ENCODE measurements around the gene MYBPC2. TPM values are rescaled to one million over a fixed set of nuclear protein-coding genes. Genes with fewer than 3 reads are reported as not detected.

MYBPC2 gene
- total RNA-seq, 1 experiment from 2014 or later = not detected

GRCh38 chr19:50493171-50493570 lies 60.5 kb downstream of the MYBPC2 start:
- no peak for DNase-seq (ENCODE audit: unreplicated experiment)
- TF ChIP-seq, protein P1, sequence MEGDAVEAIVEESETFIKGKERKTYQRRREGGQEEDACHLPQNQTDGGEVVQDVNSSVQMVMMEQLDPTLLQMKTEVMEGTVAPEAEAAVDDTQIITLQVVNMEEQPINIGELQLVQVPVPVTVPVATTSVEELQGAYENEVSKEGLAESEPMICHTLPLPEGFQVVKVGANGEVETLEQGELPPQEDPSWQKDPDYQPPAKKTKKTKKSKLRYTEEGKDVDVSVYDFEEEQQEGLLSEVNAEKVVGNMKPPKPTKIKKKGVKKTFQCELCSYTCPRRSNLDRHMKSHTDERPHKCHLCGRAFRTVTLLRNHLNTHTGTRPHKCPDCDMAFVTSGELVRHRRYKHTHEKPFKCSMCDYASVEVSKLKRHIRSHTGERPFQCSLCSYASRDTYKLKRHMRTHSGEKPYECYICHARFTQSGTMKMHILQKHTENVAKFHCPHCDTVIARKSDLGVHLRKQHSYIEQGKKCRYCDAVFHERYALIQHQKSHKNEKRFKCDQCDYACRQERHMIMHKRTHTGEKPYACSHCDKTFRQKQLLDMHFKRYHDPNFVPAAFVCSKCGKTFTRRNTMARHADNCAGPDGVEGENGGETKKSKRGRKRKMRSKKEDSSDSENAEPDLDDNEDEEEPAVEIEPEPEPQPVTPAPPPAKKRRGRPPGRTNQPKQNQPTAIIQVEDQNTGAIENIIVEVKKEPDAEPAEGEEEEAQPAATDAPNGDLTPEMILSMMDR (IDR thresholded peaks at IDR 0.05; ENCODE audit: unreplicated experiment) = no peak
- intact Hi-C loops (cut with micrococcal nuclease) = no loop called here
- ChIA-PET CTCF (interaction anchor here (0.6 kb wide), 1 partner anchor 16 kb away, joined by 3 read pairs; no protein-coding TSS in a partner anchor), POLR2A (no interaction called here)
- Mint-ChIP-seq H3K4me1 (ENCODE audit: insufficient read depth, unreplicated experiment) (peaks cover 7% of the 10 kb centered on the region), H3K9me3 (ENCODE audit: unreplicated experiment) (peaks cover 26% of the 10 kb centered on the region), H3K36me3 (ENCODE audit: insufficient read depth, unreplicated experiment) (peaks cover 11% of the 10 kb centered on the region), H3K27ac (ENCODE audit: low read depth, unreplicated experiment) (no peak overlapping the region), H3K27me3 (ENCODE audit: insufficient read depth, unreplicated experiment) (peaks cover 37% of the 10 kb centered on the region), H3K4me3 (ENCODE audit: unreplicated experiment) (no peak overlapping the region)
- no TSS peak for BruUV-seq (replicated peaks)

DNA sequence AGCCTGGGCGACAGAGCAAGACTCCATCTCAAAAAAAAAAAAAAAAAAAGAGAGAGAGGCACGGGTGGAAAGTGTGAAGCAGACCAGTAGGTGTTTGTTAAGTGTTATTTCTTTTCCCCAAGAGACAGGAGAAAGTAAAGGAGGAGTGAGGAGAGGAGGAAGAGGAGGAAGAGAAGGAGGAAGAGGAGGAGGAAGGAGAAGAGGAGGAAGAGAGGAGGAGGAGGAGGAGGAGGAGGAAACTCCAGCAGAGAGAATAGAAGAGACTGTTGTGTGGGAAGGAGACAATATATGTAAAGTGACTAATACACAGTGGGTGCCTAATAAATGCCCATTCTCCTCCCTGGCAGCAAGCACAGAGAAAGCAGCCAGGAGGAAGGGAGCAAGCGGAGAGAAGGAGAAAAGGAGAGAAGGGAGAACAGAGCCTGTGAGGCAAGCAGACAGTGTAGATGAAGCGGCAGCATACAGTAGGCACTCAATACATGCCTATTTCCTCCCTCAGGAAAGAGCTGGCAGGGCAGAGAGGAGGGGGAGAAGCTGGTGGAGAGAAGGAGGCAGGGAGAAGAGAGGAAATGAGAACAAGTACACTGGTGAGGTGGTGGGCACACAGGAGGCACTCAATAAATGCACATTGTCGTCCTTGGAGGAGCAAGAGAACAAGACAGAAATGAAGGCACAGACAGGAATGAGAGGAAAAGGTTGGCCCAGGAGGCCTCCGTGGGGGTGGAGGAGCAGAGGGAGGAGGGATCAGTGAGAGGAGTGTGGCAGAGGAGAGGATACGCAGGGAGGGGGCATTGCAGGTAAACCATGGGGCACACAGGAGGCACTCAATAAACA lies 61.7 kb downstream of the MYBPC2 start:
- ChIA-PET CTCF (no interaction called here), POLR2A (no interaction called here)
- Mint-ChIP-seq H3K4me1 (ENCODE audit: insufficient read depth, unreplicated experiment) (peaks cover 7% of the 10 kb centered on the region), H3K36me3 (ENCODE audit: insufficient read depth, unreplicated experiment) (peaks cover 11% of the 10 kb centered on the region), H3K4me3 (ENCODE audit: unreplicated experiment) (no peak overlapping the region), H3K27me3 (ENCODE audit: insufficient read depth, unreplicated experiment) (peaks cover 37% of the 10 kb centered on the region), H3K27ac (ENCODE audit: low read depth, unreplicated experiment) (no peak overlapping the region), H3K9me3 (ENCODE audit: unreplicated experiment) (peaks cover 20% of the 10 kb centered on the region)
- TF ChIP-seq, protein P1 (IDR thresholded peaks at IDR 0.05; ENCODE audit: unreplicated experiment) = no peak
- intact Hi-C loops (cut with micrococcal nuclease) = no loop called here
- no peak for DNase-seq (ENCODE audit: unreplicated experiment)
- no TSS peak for BruUV-seq (replicated peaks)

- CTCF ChIA-PET = interaction anchor here (0.8 kb wide), 1 partner anchor 288 kb away, joined by 5 read pairs; no protein-coding TSS in a partner anchor
- H3K36me3 Mint-ChIP-seq (ENCODE audit: insufficient read depth, unreplicated experiment) = peaks cover 11% of the 10 kb centered on the region
- no peak for DNase-seq (ENCODE audit: unreplicated experiment)
- no TSS peak for BruUV-seq (replicated peaks)
- POLR2A ChIA-PET = no interaction called here
- H3K4me3 Mint-ChIP-seq (ENCODE audit: unreplicated experiment) = no peak overlapping the region
- peaks cover 37% of the 10 kb centered on the region for H3K27me3 Mint-ChIP-seq (ENCODE audit: insufficient read depth, unreplicated experiment)
- TF ChIP-seq, protein P1 (IDR thresholded peaks at IDR 0.05; ENCODE audit: unreplicated experiment) = no peak
- no peak overlapping the region for H3K27ac Mint-ChIP-seq (ENCODE audit: low read depth, unreplicated experiment)
- peaks cover 18% of the 10 kb centered on the region for H3K9me3 Mint-ChIP-seq (ENCODE audit: unreplicated experiment)
- intact Hi-C loops (cut with micrococcal nuclease) = no loop called here
- H3K4me1 Mint-ChIP-seq (ENCODE audit: insufficient read depth, unreplicated experiment) = peaks cover 7% of the 10 kb centered on the region
These were observed 62.4 kb downstream of the MYBPC2 start for GRCh38 chr19:50495020-50495531.

GRCh38 chr19:50496189-50497021 lies 63.7 kb downstream of the MYBPC2 start:
- Mint-ChIP-seq H3K9me3 (ENCODE audit: unreplicated experiment) (peaks cover 8% of the 10 kb centered on the region), H3K4me3 (ENCODE audit: unreplicated experiment) (no peak overlapping the region), H3K36me3 (ENCODE audit: insufficient read depth, unreplicated experiment) (peaks cover 9% of the 10 kb centered on the region), H3K27ac (ENCODE audit: low read depth, unreplicated experiment) (no peak overlapping the region), H3K4me1 (ENCODE audit: insufficient read depth, unreplicated experiment) (peaks cover 4% of the 10 kb centered on the region), H3K27me3 (ENCODE audit: insufficient read depth, unreplicated experiment) (peaks cover 31% of the 10 kb centered on the region)
- ChIA-PET POLR2A (interaction anchor here (0.7 kb wide), 1 partner anchor 96 kb away, joined by 3 read pairs; no protein-coding TSS in a partner anchor), CTCF (no interaction called here)
- no peak for DNase-seq (ENCODE audit: unreplicated experiment)
- intact Hi-C loops (cut with micrococcal nuclease) = no loop called here
- TF ChIP-seq, protein P1 (IDR thresholded peaks at IDR 0.05; ENCODE audit: unreplicated experiment) = no peak
- no TSS peak for BruUV-seq (replicated peaks)

Data from MCF 10A (cell line).